ENCODE results near the gene TEX13A.
"Not testable (repeated sequence)": the region's sequence is repeated elsewhere in the genome, so short reads cannot be mapped to it uniquely, and the experiment has no call there.

The TEX13A gene

GRCh38 chrX:105263171-105263570, 42.7 kb upstream of the TEX13A start:
- DNase-seq (ENCODE audit: low spot score) = no peak
- no peak for TF ChIP-seq CTCF (IDR thresholded peaks at IDR 0.05; ENCODE audit: extremely low read depth, insufficient read depth, missing control alignments)
- in situ Hi-C loops (cut with MboI; ENCODE audit: low pct_unique_long_range_greater_than_20kb, low sequenced_read_pairs, unreplicated experiment) = no loop called here

- in situ Hi-C loops (cut with MboI; ENCODE audit: low pct_unique_long_range_greater_than_20kb, low sequenced_read_pairs, unreplicated experiment) = no loop called here
- DNase-seq (ENCODE audit: low spot score) = no peak
- no peak for TF ChIP-seq CTCF (IDR thresholded peaks at IDR 0.05; ENCODE audit: extremely low read depth, insufficient read depth, missing control alignments)
Observed at GRCh38 chrX:105260291-105261043, 40.0 kb upstream of the TEX13A start.

DNA sequence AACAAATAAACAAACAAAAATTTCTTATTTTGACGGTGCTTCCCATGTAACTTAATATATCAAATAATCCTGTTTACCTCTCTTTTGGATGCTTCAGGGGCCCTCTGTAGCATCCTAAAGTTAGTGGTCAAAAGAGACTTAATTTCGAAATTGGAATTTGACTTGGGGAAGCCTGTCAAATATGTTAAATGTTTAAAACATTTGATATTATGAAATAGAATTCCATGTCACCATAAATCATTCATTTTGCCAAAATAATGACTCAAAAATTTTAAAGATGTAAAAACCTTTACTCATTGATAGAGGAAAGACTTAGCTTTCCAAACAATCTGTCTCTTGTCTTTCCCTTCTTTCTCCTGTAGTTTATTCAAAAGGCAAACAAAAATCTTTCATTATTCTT, 20.6 kb upstream of the TEX13A start:
- no peak for TF ChIP-seq CTCF (IDR thresholded peaks at IDR 0.05; ENCODE audit: extremely low read depth, insufficient read depth, missing control alignments)
- DNase-seq (ENCODE audit: low spot score) = no peak
- in situ Hi-C loops (cut with MboI; ENCODE audit: low pct_unique_long_range_greater_than_20kb, low sequenced_read_pairs, unreplicated experiment) = no loop called here

DNA sequence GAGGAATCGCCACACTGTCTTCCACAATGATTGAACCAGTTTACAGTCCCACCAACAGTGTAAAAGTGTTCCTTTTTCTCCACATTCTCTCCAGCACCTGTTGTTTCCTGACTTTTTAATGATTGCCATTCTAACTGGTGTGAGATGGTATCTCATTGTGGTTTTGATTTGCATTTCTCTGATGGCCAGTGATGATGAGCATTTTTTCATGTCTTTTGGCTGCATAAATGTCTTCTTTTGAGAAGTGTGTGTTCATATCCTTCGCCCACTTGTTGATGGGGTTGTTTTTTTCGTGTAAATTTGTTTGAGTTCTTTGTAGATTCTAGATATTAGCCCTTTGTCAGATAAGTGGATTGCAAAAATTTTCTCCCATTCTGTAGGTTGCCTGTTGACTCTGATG, 16.9 kb upstream of the TEX13A start:
- in situ Hi-C loops (cut with MboI; ENCODE audit: low pct_unique_long_range_greater_than_20kb, low sequenced_read_pairs, unreplicated experiment); DNase-seq (ENCODE audit: low spot score): not testable (repeated sequence)

- in situ Hi-C loops (cut with MboI; ENCODE audit: low pct_unique_long_range_greater_than_20kb, low sequenced_read_pairs, unreplicated experiment) = no loop called here
- no peak for TF ChIP-seq CTCF (IDR thresholded peaks at IDR 0.05; ENCODE audit: extremely low read depth, insufficient read depth, missing control alignments)
- DNase-seq (ENCODE audit: low spot score) = no peak
Observed at GRCh38 chrX:105229146-105229545, 8.7 kb upstream of the TEX13A start.

DNA sequence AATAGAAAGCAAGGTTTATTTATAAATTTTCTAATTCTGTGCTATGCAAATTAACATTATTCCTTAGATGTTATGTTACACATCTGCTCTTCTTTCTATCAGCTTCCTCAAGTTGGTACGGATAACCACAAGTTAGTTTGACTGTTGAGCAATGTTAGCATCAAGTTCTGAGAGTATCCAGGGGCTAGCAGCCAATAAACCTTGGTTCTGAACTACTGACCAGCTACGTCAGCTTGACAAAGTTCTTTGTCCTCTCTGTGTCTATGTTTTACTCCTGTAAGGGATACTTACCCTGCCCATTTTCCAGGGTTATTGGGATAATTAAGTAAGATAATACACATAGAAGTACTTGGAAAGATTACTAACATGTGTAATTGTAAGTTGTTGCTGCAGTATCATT, 8.1 kb upstream of the TEX13A start:
- in situ Hi-C loops (cut with MboI; ENCODE audit: low pct_unique_long_range_greater_than_20kb, low sequenced_read_pairs, unreplicated experiment) = no loop called here

More for the DNA sequence above, 8.1 kb upstream of the TEX13A start:
- DNase-seq (ENCODE audit: low spot score) = no peak
- TF ChIP-seq CTCF (IDR thresholded peaks at IDR 0.05; ENCODE audit: extremely low read depth, insufficient read depth, missing control alignments) = no peak

Data from GM13977 (cell line).